SK-N-MC (cell line): Measurements from ENCODE around the gene THAP7.

Experiments used
- DNase-seq: peaks from one replicate; pipeline ENCODE4 v3.0.0-alpha.2; 2011; ENCODE audit warnings: low read depth, low spot score
- H3K27ac ChIP-seq: fragments of 200-600 bp; sonication (generic); 2 replicates; pipeline ENCODE4 v1.5.1; 2016; ENCODE audit warnings: mixed run types
- H3K36me3 ChIP-seq: fragments of 200-600 bp; sonication (generic); 2 replicates; pipeline ENCODE4 v1.6.1; 2017; ENCODE audit warnings: antibody characterized with exemption, low read length, mixed read lengths; ENCODE audit not compliant: insufficient read depth
- H3K4me3 ChIP-seq: fragments of 200-600 bp; sonication (generic); 2 replicates; pipeline ENCODE4 v1.5.1; 2016
- H3K9ac ChIP-seq: fragments of 200-600 bp; sonication (generic); 2 replicates; pipeline ENCODE4 v1.8.0; 2017; ENCODE audit warnings: mixed run types, mixed read lengths; ENCODE audit not compliant: insufficient read length
- H3K9me3 ChIP-seq: fragments of 200-600 bp; sonication (generic); 2 replicates; pipeline ENCODE4 v1.6.1; 2017; ENCODE audit warnings: low read depth, mild to moderate bottlenecking, antibody characterized with exemption, low read length, moderate library complexity, mixed read lengths
- EZH2 ChIP-seq: fragments of 200-600 bp; sonication (generic); IDR thresholded peaks from one replicate; pipeline ENCODE4 v1.6.1; 2017; ENCODE audit warnings: antibody characterized with exemption
- FOXP2 ChIP-seq: optimal IDR thresholded peaks from 2 replicates; pipeline ENCODE3; 2011; ENCODE audit warnings: mild to moderate bottlenecking, moderate library complexity; ENCODE audit not compliant: insufficient read depth; ENCODE audit errors: extremely low read length, control extremely low read depth
- POLR2AphosphoS5 ChIP-seq: IDR thresholded peaks from 2 replicates; pipeline ENCODE4 v1.6.1; 2012; ENCODE audit warnings: mild to moderate bottlenecking, low read depth, low read length, borderline replicate concordance

THAP7 gene

DNA sequence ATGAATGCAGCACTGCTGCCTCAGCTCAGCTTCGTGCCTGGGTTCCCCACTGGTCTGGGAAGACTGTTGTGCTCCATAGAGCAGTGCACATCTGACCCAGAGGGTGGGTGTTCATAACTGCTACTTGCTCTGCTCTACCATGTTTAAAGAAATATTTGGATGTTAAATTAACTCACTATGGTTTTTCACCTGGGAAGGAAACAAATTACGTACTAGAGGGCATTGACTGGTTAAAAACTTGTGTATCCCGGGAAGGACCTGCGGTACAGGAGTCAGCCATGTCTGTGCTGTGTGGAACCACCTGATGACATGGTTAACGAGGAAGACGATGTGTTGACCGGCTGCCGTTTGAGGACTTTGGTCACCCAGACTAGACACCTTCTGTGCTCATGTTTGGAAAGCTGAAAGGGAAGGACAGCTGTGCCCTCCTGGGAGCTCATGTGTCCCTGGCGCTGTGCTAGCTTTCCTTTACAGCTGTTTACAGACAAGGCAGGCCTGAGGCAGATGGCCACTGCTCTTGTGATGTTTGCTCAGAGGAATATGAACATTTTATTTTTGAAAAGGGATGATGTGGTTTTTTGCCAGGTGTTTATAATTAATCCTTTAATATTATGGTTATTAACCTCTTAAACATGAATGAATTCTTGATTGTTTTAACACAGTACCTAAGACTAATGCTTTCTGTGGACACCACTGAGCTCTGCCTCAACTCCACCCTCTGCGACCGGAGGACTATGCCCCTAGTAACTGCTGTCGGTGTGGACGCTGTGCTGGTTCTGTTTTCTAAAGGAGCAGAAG, 49.2 kb downstream of the THAP7 start:
- H3K27ac ChIP-seq, result peak overlapping the region; percentile 74
- H3K9ac ChIP-seq, result no peak overlapping the region
- no peak overlapping the region for H3K4me3 ChIP-seq
- peaks cover 56% of the 10 kb centered on the region for H3K36me3 ChIP-seq
- DNase-seq, result no peak
- H3K9me3 ChIP-seq, result no peaks in the 10 kb centered on the region
- no peak for TF ChIP-seq FOXP2
- no peak for TF ChIP-seq POLR2AphosphoS5
- TF ChIP-seq EZH2, result no peak

- Histone ChIP-seq H3K9ac (no peak overlapping the region), H3K4me3 (no peak overlapping the region), H3K27ac (no peak overlapping the region), H3K9me3 (no peaks in the 10 kb centered on the region), H3K36me3 (peaks cover 56% of the 10 kb centered on the region)
- TF ChIP-seq FOXP2, result no peak
- TF ChIP-seq POLR2AphosphoS5, result no peak
- no peak for TF ChIP-seq EZH2
- no peak for DNase-seq
Observed at GRCh38 chr22:20951932-20952380, 50.0 kb downstream of the THAP7 start.

- Histone ChIP-seq H3K36me3 (peaks cover 56% of the 10 kb centered on the region), H3K9ac (no peak overlapping the region), H3K27ac (no peak overlapping the region), H3K4me3 (no peak overlapping the region), H3K9me3 (no peaks in the 10 kb centered on the region)
- no peak for DNase-seq
- TF ChIP-seq EZH2, result no peak
Observed at GRCh38 chr22:20951151-20951931, 50.6 kb downstream of the THAP7 start.

DNA sequence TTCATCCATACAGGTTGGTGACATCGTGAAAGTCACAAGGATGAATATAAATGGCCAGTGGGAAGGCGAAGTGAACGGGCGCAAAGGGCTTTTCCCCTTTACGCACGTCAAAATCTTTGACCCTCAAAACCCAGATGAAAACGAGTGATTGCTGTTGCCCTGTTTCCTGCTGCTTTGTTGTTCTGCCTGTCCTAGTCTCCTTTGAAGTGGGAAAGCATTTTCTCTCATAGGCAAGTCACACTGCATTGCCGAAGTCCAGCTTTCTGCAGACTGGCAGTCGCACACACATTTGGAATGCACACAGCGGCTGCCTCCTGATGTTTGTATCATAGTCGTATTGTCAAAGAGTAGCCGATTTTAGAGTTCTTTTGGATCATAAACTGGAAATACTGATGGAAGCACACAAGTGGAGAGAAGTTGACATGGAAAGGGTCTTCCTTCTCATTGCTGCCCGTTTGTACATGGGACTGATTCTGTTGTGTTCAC, 52.2 kb downstream of the THAP7 start:
- TF ChIP-seq EZH2 (no peak), FOXP2 (no peak), POLR2AphosphoS5 (no peak)
- Histone ChIP-seq H3K36me3 (peaks cover 63% of the 10 kb centered on the region), H3K27ac (no peak overlapping the region), H3K9me3 (no peaks in the 10 kb centered on the region), H3K9ac (no peak overlapping the region), H3K4me3 (no peak overlapping the region)
- DNase-seq, result no peak
